Esophagus muscularis mucosa (tissue), 4 donors: ENCODE measurements around the gene NAV3. TPM values are rescaled to one million over a fixed set of nuclear protein-coding genes. Genes with fewer than 3 reads are reported as not detected.

Experiments used
- DNase-seq: peaks from one replicate; pipeline ENCODE4 v3.0.0-alpha.2; 2017; ENCODE audit errors: extremely low spot score
- H3K27ac ChIP-seq, 4 donors: fragments of 200-600 bp; sonication (generic); replicated peaks in 1 of 4; 1 replicate in 3 of 4; 2 replicates in 1 of 4; pipeline ENCODE4 v1.5.1; 2016 to 2019; ENCODE audit warnings: mild to moderate bottlenecking in 1 of 4
- H3K27me3 ChIP-seq, 4 donors: fragments of 200-600 bp; sonication (generic); one replicate each; pipeline versions ENCODE4 v1.5.1 to v1.6.0; 2016 to 2019
- H3K36me3 ChIP-seq, 4 donors: fragments of 200-600 bp; sonication (generic); one replicate each; pipeline ENCODE4 v1.5.1; 2016 to 2019
- H3K4me1 ChIP-seq, 4 donors: fragments of 200-600 bp; sonication (generic); one replicate each; pipeline ENCODE4 v1.5.1; 2016 to 2019
- H3K4me3 ChIP-seq, 4 donors: fragments of 200-600 bp; sonication (generic); 1 replicate in 2 of 4; 2 replicates in 2 of 4; pipeline ENCODE4 v1.5.1; 2016 to 2019; ENCODE audit warnings: mild to moderate bottlenecking in 4 of 4, moderate library complexity in 1 of 4
- H3K9me3 ChIP-seq, 4 donors: fragments of 200-600 bp; sonication (generic); 1 replicate in 3 of 4; 2 replicates in 1 of 4; pipeline ENCODE4 v1.5.1; 2016 to 2019
- EP300 ChIP-seq: sonication (generic); formaldehyde crosslinking; IDR thresholded peaks from one replicate; pipeline ENCODE4 v1.6.1; 2017; ENCODE audit warnings: antibody characterized with exemption
- POLR2A ChIP-seq: fragments of 450-650 bp; IDR thresholded peaks from one replicate; pipeline ENCODE4 v1.6.1; 2017; ENCODE audit warnings: antibody characterized with exemption, moderate library complexity, mild to moderate bottlenecking, low read depth
- POLR2AphosphoS5 ChIP-seq, 2 donors: sonication (generic); formaldehyde crosslinking; IDR thresholded peaks; one replicate each; pipeline ENCODE4 v1.6.1; 2017; ENCODE audit warnings: antibody characterized with exemption in 2 of 2
- WGBS: methylation state at CpG from one replicate; pipeline ENCODE4 v1.1.5; 2018; 5-methylcytosine and 5-hydroxymethylcytosine counted together
- intact Hi-C: fragments of 100-400 bp; cut with DNase I; formaldehyde crosslinking; loops from one replicate; pipeline ENCODE4 v1.15.1; 2023
- total RNA-seq, 4 donors: library from RNA; depleted of rRNA; stranded (reverse); fragments of >200 nt; gene quantifications; one replicate each; pipeline versions ENCODE4 v1.1.0 to v1.2.1, GENCODE V29; 2016
- TF ChIP-seq, protein P1 (sequence below), 3 experiments: fragments of 200-600 bp in 2 of 3; fragments of 450-650 bp in 1 of 3; sonication (generic) in 2 of 3; IDR thresholded peaks; one replicate each; pipeline ENCODE4 v1.5.1; 2017 to 2019; ENCODE audit warnings: antibody characterized with exemption in 3 of 3, mild to moderate bottlenecking in 2 of 3, moderate library complexity in 1 of 3

The NAV3 gene
- total RNA-seq, 4 donors from 2014 or later = 4.3 to 9.6 (median 5.4) TPM

DNA sequence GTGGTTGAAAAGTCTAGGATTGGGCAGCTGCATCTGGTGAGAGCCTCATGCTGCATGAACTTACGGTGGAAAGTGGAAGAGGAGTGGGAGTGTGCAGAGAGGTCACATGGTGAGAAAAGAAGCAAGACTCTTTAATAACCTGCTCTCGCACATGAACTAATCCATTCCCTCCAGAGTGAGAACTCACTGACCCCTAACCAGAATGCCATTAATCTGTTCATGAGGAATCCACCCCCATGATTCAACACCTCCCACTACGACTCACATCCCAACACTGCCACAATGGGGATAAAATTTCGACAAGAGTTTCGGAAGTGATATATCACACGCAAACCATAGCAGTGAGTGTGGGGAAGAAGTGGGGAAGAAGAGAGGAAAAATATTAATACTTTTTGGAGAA lies 377.4 kb downstream of the NAV3 start:
- no peaks in the 10 kb centered on the region for H3K27me3 ChIP-seq
- H3K27ac ChIP-seq = no peak overlapping the region
- no peaks in the 10 kb centered on the region for H3K36me3 ChIP-seq
- no peak for DNase-seq
- no peaks in the 10 kb centered on the region for H3K4me1 ChIP-seq
- WGBS = 65% methylated on average over 6 of the region's 6 CpGs
- H3K4me3 ChIP-seq = no peak overlapping the region
- no peaks in the 10 kb centered on the region for H3K9me3 ChIP-seq
- no peak for TF ChIP-seq POLR2AphosphoS5 (IDR thresholded peaks at IDR 0.05)
- no peak for TF ChIP-seq POLR2A
- TF ChIP-seq, protein P1, sequence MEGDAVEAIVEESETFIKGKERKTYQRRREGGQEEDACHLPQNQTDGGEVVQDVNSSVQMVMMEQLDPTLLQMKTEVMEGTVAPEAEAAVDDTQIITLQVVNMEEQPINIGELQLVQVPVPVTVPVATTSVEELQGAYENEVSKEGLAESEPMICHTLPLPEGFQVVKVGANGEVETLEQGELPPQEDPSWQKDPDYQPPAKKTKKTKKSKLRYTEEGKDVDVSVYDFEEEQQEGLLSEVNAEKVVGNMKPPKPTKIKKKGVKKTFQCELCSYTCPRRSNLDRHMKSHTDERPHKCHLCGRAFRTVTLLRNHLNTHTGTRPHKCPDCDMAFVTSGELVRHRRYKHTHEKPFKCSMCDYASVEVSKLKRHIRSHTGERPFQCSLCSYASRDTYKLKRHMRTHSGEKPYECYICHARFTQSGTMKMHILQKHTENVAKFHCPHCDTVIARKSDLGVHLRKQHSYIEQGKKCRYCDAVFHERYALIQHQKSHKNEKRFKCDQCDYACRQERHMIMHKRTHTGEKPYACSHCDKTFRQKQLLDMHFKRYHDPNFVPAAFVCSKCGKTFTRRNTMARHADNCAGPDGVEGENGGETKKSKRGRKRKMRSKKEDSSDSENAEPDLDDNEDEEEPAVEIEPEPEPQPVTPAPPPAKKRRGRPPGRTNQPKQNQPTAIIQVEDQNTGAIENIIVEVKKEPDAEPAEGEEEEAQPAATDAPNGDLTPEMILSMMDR (IDR thresholded peaks at IDR 0.05) = no peak
- TF ChIP-seq EP300 = no peak
- intact Hi-C loops = no loop called here

DNA sequence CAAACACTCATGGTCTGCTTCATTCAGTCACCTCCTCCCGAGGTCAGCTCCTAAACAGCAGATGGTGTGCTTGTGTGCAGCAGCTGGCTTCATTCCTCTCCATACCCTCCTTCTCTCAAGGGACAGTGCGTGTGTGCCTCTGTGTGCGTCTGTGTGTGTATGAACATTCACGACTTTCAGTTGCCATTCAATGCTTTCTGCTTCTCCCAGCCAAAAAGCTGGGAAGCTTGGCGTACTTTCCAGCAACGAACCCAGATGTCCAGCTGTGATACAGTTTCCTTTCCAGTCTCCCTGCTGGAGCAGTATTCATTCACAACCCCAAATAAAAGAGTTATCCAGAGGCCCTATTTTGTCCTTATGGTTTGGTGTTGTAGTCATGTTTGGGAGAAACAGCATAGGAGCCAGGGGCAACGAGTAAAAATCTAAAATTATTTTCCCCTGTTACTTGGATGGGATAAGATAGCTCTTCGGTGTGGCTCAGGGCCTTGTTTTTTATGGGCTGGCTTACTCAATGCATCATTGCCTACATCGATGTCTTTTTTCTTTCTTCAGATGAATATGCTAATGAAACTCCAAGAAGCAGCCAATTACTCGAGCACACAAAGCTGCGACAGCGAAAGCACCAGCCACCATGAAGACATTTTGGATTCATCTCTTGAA lies 379.3 kb downstream of the NAV3 start:
- DNase-seq = no peak
- intact Hi-C loops = no loop called here
- WGBS = 69% methylated on average over 12 of the region's 12 CpGs
- Histone ChIP-seq H3K27ac (no peak overlapping the region), H3K9me3 (no peaks in the 10 kb centered on the region), H3K27me3 (no peaks in the 10 kb centered on the region), H3K4me3 (no peak overlapping the region), H3K4me1 (no peaks in the 10 kb centered on the region), H3K36me3 (no peaks in the 10 kb centered on the region)
- TF ChIP-seq EP300 (no peak), POLR2A (no peak), POLR2AphosphoS5 (IDR thresholded peaks at IDR 0.05) (no peak)
- TF ChIP-seq, protein P1 (IDR thresholded peaks at IDR 0.05) = no peak

DNA sequence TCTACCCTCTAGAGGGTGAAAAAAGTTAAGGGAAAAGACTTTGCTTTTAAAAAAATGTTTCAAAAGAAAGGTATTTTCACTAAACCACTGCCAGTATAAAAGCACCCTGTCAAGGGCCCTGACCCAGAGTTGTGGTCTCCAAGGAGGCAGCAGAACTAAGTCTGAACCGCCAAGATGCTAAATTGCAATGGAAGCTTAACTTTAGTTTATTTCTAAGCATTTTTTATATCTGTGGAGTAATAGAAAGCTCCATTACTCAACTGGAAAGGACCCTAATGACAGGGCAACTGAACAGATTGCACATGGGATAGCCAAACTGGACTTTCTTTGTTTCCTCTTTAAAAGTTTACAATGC lies 379.8 kb downstream of the NAV3 start:
- intact Hi-C loops = no loop called here
- Histone ChIP-seq H3K27ac (no peak overlapping the region), H3K9me3 (no peaks in the 10 kb centered on the region), H3K4me1 (no peaks in the 10 kb centered on the region), H3K4me3 (no peak overlapping the region), H3K36me3 (no peaks in the 10 kb centered on the region), H3K27me3 (no peaks in the 10 kb centered on the region)
- no peak for DNase-seq
- TF ChIP-seq, protein P1 (IDR thresholded peaks at IDR 0.05) = no peak
- TF ChIP-seq POLR2AphosphoS5 (IDR thresholded peaks at IDR 0.05) (no peak), EP300 (no peak), POLR2A (no peak)
- 89% methylated on average over 1 of the region's 1 CpG for WGBS

DNA sequence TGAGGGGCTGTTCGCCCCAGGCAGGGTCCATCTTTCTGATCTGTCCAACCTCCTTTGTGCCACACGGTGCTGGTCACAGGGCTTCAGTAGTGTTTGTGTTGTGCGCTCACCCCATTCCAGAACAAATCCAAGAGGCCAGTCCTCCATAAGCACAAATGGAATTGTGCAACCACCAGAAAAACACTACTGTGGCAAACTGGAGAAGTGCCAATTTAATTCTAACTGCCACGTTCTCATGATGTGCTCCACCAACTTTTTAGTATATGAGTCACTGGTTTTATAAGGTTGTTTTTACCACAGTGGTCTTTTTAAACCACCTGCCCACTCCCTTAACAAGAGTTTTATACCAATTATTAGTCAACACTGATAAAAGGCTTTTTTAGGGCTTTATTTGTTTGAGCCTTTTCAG lies 380.2 kb downstream of the NAV3 start:
- Histone ChIP-seq H3K9me3 (no peaks in the 10 kb centered on the region), H3K4me1 (no peaks in the 10 kb centered on the region), H3K27ac (no peak overlapping the region), H3K36me3 (no peaks in the 10 kb centered on the region), H3K4me3 (no peak overlapping the region), H3K27me3 (no peaks in the 10 kb centered on the region)
- 81% methylated on average over 4 of the region's 4 CpGs for WGBS
- intact Hi-C loops = no loop called here
- TF ChIP-seq, protein P1 (IDR thresholded peaks at IDR 0.05) = no peak
- TF ChIP-seq POLR2A = no peak
- no peak for TF ChIP-seq EP300
- TF ChIP-seq POLR2AphosphoS5 (IDR thresholded peaks at IDR 0.05) = no peak
- DNase-seq = no peak

DNA sequence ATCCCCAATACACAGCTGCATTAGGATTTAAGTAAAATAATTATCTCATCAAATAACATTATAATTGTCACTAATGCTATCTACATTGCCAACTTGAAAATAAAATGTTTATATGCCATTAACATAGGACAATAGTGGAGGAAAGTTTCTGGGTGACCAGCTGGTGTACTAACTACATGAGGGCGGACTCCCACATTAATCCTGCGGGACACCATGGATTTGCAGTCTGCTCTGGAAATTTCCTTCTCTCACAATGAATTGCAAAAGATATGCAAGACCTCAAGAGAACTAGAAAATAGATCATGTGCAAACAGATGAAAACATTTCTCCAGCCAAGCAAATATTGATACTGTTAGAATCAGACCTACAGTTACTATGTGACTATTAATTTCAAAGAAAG lies 390.1 kb downstream of the NAV3 start:
- no peak for DNase-seq
- intact Hi-C loops = no loop called here
- no peak overlapping the region for H3K27ac ChIP-seq

More for the DNA sequence above, 390.1 kb downstream of the NAV3 start:
- 96% methylated on average over 2 of the region's 2 CpGs for WGBS
- Histone ChIP-seq H3K27me3 (no peaks in the 10 kb centered on the region), H3K36me3 (no peaks in the 10 kb centered on the region), H3K4me3 (no peak overlapping the region), H3K9me3 (no peaks in the 10 kb centered on the region), H3K4me1 (no peaks in the 10 kb centered on the region)
- TF ChIP-seq POLR2A (no peak), POLR2AphosphoS5 (IDR thresholded peaks at IDR 0.05) (no peak), EP300 (no peak)
- TF ChIP-seq, protein P1 (IDR thresholded peaks at IDR 0.05) = no peak
